Measurements from ENCODE around the gene TRIM37. TPM values are rescaled to one million over a fixed set of nuclear protein-coding genes. Genes with fewer than 3 reads are reported as not detected.
"Not testable (repeated sequence)": the region's sequence is repeated elsewhere in the genome, so short reads cannot be mapped to it uniquely, and the experiment has no call there.

TRIM37 gene
- total and polyA plus RNA-seq, 2 donors (not counting 1 experiment from before 2014, with no cell fraction given): 5.1 to 28.3 TPM

GRCh38 chr17:59139939-59140338 is 33.3 kb upstream of the TRIM37 start:
- no peaks in the 10 kb centered on the region for H3K27me3 ChIP-seq (replicated peaks in 1 of 4; ENCODE audit: control extremely low read depth in 1 of 4, control insufficient read depth in 3 of 4, insufficient read depth in 4 of 4, low read length in 3 of 4)
- no peak overlapping the region for H3K4me3 ChIP-seq (ENCODE audit: control extremely low read depth in 1 of 5, extremely low read depth in 1 of 5, insufficient read depth in 1 of 5, low read depth in 2 of 5, low read length in 4 of 5)
- no peak overlapping the region for H3K4me2 ChIP-seq (replicated peaks; ENCODE audit: low read depth, low read length, poor library complexity, severe bottlenecking)
- peaks cover 90% of the 10 kb centered on the region for H3K79me2 ChIP-seq (ENCODE audit: control insufficient read depth, insufficient read depth, low read length)
- CTCF ChIA-PET: no interaction called here
- DNase-seq (no peak), ATAC-seq (ENCODE audit: low read depth) (no peak)
- no peak overlapping the region for H3K27ac Mint-ChIP-seq
- H3K36me3 ChIP-seq (replicated peaks in 1 of 2; ENCODE audit: control extremely low read depth in 1 of 2, control insufficient read depth in 1 of 2, extremely low read depth in 1 of 2, insufficient read depth in 2 of 2, low read length in 1 of 2): no peaks in the 10 kb centered on the region
- POLR2A ChIA-PET: no interaction called here
- 100% methylated on average over 1 of the region's 4 CpGs for WGBS (ENCODE audit: insufficient coverage)
- H3K27ac ChIP-seq (ENCODE audit: low read length in 2 of 2): no peak overlapping the region
- intact Hi-C loops (cut with micrococcal nuclease): no loop called here
- TF ChIP-seq CTCF (IDR thresholded peaks at IDR 0.05): no peak
- TF ChIP-seq EZH2 (IDR thresholded peaks at IDR 0.05; ENCODE audit: borderline replicate concordance, insufficient read depth, low read depth, low read length, poor library complexity, severe bottlenecking): no peak
- H3K4me1 Mint-ChIP-seq: no peaks in the 10 kb centered on the region
- no peak overlapping the region for H2AFZ ChIP-seq (ENCODE audit: insufficient read depth, low read depth, low read length, poor library complexity, severe bottlenecking)
- H3K9ac ChIP-seq (ENCODE audit: low read length): no peak overlapping the region
- H3K4me3 Mint-ChIP-seq: no peak overlapping the region
- H4K20me1 ChIP-seq (ENCODE audit: control insufficient read depth, insufficient read depth, low read length, poor library complexity, severe bottlenecking): no peaks in the 10 kb centered on the region
- H3K27me3 Mint-ChIP-seq: no peaks in the 10 kb centered on the region
- no peaks in the 10 kb centered on the region for H3K4me1 ChIP-seq (ENCODE audit: control insufficient read depth in 2 of 2, insufficient read depth in 2 of 2, low read length in 2 of 2)
- H3K9me3 Mint-ChIP-seq (ENCODE audit: insufficient read depth): no peaks in the 10 kb centered on the region
- no peaks in the 10 kb centered on the region for H3K9me3 ChIP-seq (ENCODE audit: control extremely low read depth in 1 of 3, control insufficient read depth in 2 of 3, insufficient read depth in 1 of 3, low read length in 2 of 3)

- CTCF ChIA-PET; intact Hi-C loops (cut with micrococcal nuclease); DNase-seq; H3K27me3 Mint-ChIP-seq; H3K4me3 ChIP-seq (ENCODE audit: control extremely low read depth in 1 of 5, extremely low read depth in 1 of 5, insufficient read depth in 1 of 5, low read depth in 2 of 5, low read length in 4 of 5); H3K9me3 ChIP-seq (ENCODE audit: control extremely low read depth in 1 of 3, control insufficient read depth in 2 of 3, insufficient read depth in 1 of 3, low read length in 2 of 3); POLR2A ChIA-PET; H3K9me3 Mint-ChIP-seq (ENCODE audit: insufficient read depth); H3K9ac ChIP-seq (ENCODE audit: low read length); H3K4me1 ChIP-seq (ENCODE audit: control insufficient read depth in 2 of 2, insufficient read depth in 2 of 2, low read length in 2 of 2); H3K27me3 ChIP-seq (replicated peaks in 1 of 4; ENCODE audit: control extremely low read depth in 1 of 4, control insufficient read depth in 3 of 4, insufficient read depth in 4 of 4, low read length in 3 of 4); H3K36me3 ChIP-seq (replicated peaks in 1 of 2; ENCODE audit: control extremely low read depth in 1 of 2, control insufficient read depth in 1 of 2, extremely low read depth in 1 of 2, insufficient read depth in 2 of 2, low read length in 1 of 2); H3K4me1 Mint-ChIP-seq; H3K4me3 Mint-ChIP-seq; H3K27ac ChIP-seq (ENCODE audit: low read length in 2 of 2); H3K4me2 ChIP-seq (replicated peaks; ENCODE audit: low read depth, low read length, poor library complexity, severe bottlenecking); H2AFZ ChIP-seq (ENCODE audit: insufficient read depth, low read depth, low read length, poor library complexity, severe bottlenecking); ATAC-seq (ENCODE audit: low read depth); H3K27ac Mint-ChIP-seq; H4K20me1 ChIP-seq (ENCODE audit: control insufficient read depth, insufficient read depth, low read length, poor library complexity, severe bottlenecking): not testable (repeated sequence)
- peaks cover 77% of the 10 kb centered on the region for H3K79me2 ChIP-seq (ENCODE audit: control insufficient read depth, insufficient read depth, low read length)
- WGBS (ENCODE audit: insufficient coverage): 93% methylated on average over 2 of the region's 10 CpGs
Measured at GRCh38 chr17:59138339-59138738, 31.7 kb upstream of the TRIM37 start.

All from B cell (primary cell).